Activated T-cell treated with anti-CD3 and anti-CD28 coated beads for 1 hour (primary cell): ENCODE results near the gene USP32.

Experiments used
- DNase-seq: peaks from one replicate; pipeline ENCODE4 v3.0.0-alpha.2; 2020; ENCODE audit warnings: low read depth

The USP32 gene

DNA sequence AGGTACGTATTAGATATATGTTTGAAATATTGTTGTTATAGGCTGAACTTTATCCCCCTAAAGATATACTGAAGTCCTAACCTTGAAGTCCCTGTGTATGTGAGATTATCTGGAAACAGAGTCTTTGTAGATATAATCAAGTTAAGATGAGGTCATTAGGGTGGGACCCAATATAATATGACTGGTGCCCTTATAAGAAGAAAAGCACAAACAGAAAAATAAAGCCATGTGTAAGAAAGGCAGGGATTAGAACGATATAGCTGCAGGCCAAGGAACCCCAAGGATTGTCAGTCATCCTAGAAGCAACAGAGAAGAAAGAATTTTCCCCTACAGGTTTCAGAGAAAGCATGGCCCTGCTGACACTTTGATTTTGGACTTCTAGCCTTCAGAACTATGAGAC is 95.8 kb downstream of the USP32 start:
- no peak for DNase-seq

DNA sequence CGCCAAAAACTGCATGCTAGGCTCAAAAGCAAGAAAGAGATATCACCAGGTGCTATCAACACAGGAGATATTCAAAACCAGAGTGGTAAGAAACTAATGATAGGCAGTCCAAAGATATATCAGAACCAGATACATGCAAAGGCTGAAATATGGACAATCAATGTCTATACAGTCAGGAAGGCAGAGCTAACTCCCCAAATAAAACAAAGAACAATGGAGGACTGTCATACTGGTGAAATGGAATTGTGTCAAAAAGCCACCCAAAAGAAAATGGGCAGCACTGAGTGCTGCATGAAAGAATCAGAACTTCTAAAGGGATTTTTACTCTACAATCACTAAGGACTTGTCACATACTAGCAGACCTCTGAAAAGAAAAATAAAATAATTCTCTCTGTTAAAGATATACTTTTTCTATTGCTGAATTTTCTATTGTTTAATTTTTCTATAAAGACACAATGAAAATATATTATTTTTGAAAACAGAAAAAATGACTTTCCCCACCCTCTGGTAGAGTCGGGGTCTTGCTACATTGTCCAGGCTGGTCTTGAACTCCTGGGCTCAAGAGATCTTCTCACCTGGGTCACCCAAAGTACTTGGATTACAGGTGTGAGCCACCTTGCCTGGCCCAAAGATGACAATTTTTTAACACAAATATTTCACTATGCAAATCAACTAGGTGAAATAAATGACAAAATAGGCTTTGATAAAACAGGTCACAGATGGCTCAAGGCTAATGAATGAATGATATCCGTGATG is 98.2 kb downstream of the USP32 start:
- no peak for DNase-seq

DNA sequence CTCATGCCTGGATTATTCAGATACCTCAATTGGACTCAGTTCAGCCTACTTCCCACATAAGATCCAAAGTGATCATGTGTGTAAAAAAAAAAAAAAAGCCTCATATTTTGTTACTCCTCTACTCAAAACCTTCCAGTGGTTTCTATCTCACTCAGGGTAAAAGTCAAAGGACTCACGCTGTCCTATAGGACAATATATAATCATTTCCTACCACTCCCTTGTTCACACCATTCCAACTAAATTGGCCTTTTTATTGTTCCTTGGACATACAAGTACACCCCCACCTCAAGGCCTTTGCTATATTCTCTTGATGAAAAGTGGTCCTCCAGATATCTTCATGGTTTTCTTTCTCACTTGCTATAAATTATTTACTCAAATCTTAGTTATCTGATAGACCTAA is 99.2 kb downstream of the USP32 start:
- DNase-seq, result no peak

DNA sequence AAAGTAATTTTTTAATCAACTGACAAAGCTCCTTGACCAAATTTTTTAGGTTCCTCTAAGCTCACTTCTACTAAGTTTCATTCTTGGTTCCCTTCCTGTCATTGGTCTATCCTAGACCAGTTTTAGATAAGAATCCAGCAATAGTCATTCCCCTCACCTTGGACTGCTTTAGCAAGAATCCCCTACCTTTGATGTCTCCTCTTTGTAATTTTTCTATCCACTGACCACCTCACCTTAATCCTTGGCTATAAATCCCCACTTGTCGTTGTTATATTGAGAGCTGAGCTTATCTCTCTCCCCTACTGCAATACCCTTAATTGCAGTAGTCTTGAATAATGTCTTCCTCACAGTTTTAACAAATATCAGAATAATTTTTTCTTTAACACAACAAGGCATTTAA is 107.2 kb downstream of the USP32 start:
- DNase-seq, result no peak

DNA sequence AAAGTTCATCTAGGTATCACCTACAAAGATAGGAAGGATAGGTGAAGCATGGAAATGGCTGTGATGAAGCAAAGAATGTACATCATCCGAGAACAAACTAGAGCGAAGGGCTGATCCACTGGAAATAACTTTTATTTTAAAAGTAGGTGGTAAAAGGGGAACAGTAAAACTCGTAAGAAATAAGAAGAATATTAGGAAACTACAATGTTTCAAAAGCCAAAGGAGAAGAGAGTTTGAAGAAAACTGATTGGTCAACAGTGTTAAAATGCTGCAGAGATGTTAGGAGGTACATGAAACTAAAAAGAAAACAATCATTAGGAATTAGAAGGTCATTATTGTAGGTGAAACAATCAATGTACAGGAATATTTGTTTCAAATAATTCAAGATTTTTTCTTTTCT is 108.1 kb downstream of the USP32 start:
- DNase-seq, result no peak

DNA sequence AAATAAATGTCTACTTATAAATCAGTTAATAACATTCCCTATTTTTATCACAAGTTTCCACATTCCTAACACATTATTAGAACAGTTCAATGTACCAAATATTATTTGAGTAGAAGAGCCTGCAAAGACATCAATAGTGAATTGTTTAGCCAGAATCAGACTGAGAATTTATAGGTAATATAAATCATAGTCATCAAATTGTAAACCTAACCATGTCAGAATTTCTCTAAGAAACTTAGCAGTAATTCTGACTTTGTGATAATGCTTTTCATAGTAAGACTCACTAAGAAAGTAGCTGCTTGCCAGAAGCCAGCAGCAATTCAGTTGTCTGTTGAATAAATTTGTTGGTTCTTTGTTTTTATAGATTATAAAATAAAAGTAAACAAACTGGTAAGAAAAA is 111.3 kb downstream of the USP32 start:
- no peak for DNase-seq

DNA sequence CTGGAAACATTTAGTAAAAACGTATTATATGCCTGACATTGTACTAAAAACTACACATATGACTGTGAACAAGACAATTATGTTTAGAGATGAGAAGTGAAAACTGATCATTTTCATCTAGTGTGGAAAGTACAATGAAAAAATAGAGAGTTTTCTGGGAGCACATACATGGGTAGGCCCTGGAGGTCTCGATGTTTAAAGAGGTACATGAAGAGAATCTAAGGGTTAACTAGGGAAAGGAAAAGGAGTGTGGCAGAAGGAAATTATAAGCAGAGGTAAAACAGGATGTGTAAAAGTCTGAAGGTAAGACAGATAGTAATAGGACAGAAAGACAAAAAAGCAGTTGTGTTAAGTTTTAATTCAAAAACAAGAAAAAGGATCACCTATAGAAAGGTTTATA is 113.7 kb downstream of the USP32 start:
- no peak for DNase-seq

DNA sequence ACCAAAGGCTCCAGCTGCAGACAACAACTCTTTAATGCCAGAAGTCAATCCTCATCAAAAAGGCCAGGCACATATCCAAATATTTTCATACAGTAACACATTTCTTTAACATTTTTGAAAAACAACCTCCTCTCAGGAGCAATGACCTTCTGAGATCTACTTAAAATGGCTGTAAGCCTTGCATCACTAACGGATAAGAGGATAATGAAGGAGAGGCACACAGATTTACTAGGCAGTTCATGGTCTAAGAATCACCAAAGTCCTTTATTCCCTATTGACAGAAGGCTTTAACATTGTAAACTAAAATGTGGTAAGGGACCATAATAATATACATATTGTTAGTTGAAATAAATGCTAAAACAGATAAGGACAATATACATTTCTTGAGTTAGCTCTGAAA is 114.7 kb downstream of the USP32 start:
- DNase-seq, result no peak

DNA sequence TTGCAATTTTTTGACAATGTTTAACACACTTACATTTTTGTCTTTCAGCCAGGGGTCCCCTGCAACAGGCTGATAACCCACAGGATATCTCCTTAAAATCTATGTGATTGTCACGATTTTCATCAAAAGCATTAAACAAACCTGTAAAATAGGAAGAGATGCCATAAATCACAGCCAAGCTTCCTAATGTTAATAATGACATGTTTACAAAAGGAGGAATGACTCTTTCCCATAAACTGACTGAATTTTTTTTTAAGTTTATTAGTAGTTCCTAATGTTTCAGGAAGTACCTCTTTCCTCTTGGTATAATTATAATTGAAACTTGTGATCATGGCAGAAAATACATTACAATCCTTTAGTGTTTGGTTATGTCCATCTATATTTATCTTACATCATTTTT is 122.5 kb downstream of the USP32 start:
- DNase-seq, result no peak

DNA sequence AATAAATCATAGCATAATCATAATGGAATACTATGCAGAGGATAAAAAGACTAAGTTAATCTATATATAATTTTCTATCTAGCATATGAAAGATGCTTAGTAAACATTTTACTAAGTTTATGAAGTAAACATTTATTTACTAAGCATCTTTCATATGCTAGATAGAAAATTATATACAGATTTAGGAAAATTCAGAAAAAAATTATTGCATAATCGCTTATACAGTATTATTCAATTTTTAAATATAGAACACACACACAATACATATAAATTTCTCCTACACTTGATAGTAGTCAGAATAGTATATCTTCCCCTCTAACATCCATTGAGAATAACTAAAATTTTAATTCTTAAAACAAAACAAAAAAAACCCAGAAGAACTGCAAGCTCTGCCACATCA is 131.4 kb downstream of the USP32 start:
- no peak for DNase-seq

DNA sequence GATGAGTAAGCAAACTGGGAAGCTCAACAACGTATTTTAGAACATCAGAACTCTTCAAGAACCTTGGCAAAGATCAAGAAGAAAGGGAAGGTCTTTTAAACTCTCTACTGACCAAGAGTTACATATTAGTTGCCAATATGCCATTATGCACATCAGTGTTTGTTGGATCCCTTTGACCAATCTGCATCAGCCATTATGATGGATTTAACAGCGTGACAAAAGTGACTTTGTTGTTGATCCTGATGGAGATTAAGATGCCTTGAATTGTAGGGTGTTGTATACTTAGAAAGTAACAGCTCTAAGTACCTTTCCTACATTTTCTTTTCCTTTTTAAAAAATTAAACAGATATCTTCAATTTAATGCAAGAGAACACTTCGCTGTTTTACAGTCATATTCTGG is 133.6 kb downstream of the USP32 start:
- no peak for DNase-seq

DNA sequence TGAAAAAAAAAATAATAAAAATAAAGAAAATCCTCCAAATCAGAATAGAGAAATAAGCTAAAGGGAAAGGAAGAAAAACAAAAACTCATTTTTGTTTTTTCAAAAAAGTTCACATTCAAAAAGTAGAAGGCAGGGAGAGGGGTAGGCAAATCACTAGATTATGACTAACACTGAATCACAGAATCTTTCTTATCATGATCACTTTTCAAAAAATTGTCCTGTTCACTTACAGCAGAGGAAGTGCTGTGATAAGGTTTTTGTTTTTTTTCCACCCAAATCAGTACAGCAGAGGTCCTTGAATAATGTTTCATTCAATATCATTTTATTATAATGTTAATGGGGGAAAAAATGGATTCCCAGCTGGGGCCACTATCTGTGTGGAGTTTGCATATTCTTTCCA is 135.8 kb downstream of the USP32 start:
- no peak for DNase-seq

DNA sequence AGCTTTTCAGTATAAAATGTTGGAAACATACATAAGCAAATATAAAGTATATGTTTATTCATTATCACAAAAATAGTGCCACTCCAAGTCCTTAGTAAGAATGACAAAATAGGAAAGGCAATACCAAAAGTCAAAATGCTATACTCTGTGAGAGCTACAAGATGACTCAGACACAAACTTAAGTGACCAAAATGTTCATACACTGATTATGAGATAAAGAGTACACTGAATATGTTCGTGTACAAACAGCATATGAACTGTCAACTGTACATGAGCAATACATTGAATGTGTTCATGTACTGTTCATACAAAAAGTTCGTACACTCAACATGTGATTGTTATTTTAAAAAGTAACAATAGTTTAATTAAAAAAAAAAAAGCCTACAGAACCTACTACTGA is 138.9 kb downstream of the USP32 start:
- no peak for DNase-seq

DNA sequence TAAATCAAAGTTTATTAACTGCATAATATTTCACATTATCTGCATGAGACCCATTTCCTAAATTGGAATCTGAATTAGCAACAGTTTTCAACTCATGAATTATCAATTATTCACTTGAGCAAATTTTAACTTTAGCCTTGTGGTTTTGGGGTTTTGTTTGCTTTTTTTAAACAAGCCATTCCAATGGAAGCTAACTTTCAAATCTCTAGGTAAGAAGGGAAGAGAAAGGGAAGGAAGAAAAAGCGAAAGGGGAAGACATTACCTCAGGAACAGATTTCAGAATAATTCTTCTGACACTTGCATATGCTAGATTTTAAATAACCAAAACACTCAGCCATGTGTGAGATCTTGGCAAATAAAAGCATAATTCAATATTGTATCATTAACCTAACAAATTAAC is 139.5 kb downstream of the USP32 start:
- DNase-seq, result no peak

DNA sequence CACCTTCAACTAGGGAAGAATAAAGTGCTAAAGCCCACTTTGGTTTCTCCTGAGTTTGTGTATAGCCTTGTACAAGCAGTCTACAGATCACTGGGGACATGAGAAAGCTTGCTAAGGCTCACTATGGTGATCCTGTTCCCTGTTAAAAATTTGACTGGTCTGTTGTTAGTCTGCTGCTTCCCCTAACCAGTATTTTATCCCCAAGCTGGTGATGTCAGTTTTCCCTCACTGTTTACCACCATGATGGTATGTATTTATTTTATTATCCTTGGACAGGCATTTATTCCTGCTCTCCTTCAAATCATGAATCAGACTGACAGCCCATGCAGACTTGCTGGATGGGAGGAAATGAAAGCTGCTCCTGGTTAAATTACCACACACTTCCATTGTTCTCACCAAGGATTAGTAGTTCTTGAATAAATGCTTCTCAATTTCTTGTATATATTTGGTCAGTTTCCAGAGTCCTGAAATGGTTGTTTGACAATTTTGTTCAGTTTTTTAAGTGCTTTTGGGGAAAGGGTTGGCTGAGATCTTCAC is 142.6 kb downstream of the USP32 start:
- no peak for DNase-seq

DNA sequence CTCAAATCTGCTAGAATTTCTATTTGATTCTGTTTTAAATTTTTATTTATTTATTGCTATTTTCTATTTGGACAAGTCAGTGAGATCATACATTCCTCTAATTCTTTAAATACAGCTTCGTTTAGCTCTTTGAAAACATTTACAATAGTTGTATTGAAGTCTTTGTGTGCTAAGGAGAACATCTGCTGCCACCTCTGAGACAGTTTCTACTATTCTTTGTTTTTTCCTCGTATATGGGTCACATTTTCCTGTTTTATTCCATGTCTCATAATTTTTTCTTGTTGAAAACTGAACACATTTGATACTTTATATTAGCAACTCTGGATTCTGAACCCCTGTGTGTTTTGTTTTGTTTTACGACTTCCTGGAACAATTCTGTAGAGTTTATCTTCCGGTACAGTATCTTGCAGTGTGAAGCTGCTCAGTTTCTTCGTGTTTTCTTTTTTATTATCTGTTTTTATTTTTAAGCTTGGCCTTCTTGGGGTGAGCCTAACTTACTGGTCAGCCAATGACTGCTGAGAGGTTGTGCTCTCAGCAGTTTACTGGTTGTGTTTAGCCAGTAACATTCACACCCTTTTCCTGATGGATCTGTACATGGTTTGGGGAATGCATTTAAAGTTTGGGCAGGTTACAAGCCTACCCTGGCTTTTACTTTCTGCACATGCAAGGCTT is 143.2 kb downstream of the USP32 start:
- DNase-seq, result no peak

DNA sequence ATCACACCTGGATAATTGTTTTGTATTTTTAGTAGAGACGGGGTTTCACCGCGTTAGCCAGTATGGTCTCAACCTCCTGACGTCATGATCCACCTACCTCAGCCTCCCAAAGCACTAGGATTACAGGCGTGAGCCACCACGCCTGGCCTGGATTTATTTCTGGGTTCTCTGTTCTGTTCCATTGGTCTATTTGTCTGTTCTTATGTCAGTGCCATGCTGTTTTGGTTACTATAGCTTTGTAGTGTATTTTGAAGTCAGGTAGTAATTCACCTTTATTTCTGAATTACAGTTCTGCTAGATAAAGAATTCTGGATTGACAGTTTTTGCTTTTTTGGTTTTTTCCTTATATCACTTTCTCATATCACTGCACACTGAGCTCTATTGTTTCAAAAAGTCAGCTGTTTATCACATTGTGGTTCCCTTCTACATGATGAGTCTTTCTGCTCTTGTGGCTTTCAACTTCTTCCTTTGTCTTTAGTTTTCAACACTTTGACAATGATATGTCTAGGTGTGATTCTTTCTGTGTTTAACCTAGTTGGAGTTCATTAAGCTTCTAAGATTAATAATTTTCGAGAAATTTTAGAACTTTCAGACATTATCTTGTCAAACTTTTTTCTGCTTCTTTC is 144.0 kb downstream of the USP32 start:
- no peak for DNase-seq

DNA sequence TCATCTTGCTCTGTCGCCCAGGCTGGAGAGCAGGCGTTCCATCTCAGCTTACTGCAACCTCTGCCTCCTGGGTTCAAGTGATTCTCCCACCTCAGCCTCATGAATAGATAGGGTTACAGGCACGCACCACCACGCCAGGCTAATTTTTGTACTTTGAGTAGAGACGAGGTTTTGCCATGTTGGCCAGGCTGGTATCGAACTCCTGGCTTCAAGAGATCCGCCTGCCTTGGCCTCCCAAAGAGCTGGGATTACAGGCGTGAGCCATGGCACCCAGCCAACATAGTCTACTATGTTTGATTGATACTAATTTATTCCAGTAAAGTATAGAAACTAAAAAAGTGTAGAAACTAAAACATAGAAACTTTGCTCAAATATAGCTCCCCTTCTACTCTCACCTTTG is 147.3 kb downstream of the USP32 start:
- no peak for DNase-seq

DNA sequence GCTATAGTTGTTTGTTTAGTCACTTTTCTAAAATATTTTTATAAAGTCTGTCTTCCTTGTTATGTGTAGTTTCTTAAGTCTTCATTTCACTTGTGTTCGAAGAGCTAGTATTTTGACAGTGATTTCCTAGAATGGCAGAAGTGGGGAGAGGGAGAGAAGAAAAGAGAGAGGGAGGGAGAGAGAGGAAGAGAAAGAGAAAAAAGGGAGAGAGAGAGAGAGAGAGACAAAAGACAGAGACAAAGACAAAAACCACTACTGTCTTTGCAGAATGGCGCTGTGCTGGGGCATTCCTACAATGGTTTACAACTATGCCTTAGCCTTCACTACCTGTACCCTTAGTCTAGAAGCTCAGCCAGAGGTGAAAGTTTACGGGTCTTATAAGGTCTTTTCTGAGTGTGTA is 151.6 kb downstream of the USP32 start:
- no peak for DNase-seq

DNA sequence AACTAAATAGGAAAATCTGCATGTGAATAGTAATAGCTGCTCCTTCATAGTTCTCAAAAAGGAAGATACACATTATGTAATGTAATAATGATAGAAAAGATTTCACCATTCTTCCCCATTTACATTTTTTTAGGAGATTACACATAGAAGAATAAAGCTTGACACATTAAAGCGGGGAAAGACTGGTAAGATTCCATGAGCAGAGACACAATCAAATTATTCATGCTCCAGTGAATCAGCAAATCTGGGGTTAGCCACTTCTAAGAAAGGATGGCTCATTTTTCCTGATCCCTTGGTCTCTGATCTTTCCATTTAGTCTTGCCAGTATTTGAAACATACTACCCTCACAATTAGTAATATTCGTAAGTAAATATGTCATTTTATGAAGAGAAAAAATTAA is 160.2 kb downstream of the USP32 start:
- DNase-seq, result no peak

DNA sequence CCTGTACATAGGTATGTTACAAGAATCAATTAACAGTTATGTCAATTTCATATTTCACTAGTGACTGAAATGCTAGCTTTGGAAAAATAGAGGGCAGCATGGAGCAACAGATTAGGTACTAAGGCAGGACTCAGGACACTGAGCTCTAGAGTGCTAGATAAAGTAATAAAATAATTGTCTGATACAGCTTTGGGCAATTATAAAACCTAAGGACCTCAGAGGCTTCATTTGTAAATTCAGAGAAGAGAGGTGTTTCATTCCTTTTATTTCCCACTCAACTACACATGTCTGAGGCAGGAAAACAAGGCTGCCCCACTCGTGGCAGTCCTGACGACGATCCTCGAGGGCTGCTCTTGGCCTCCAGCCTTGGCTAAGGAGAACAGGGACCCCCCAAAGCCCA is 160.7 kb downstream of the USP32 start:
- DNase-seq, result no peak

DNA sequence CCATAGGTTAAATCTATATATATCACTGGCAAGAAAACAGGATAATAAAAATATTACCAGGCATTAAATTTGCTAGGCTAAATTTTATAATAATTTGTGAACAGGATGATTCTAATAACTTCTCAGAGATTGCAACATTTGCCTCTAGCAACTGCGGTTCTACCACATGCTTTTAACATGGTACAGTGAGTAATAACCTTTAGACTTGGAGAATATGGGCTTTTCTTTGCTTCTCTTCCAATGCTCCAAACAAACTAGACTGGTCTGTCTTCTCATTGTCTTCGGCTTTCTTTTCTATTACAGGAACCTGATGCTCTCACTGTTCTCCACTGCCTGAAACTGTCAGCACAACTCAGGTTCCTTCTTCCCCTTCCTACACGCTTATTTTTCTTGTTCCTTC is 161.6 kb downstream of the USP32 start:
- DNase-seq, result no peak

DNA sequence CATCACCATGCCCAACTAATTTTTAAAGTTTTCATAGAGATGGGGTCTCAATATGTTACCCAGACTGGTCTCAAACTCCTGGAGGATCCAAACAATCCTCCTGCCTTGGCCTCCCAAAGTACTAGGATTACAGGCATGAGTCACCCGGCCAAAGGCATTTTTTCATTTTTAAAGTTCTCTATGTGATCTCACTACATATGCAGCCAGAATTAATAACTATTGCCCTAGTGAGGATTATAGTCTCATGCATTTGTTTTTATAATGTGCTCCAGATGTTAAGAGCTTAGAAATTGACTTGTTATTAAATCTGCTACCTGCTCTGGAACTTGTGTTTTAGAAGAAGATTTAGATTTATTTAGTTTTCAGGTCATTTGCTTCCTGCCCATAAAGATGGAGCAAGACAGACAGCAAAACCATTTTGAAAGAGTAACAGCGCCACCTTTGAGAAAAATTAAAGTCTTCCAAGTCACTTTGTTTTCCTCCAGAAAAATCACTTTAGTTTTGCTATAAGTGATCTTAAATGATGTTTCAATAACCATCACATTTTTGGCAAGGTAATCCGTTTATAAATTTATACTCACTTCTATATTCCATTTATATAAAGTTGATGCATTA is 162.6 kb downstream of the USP32 start:
- no peak for DNase-seq
